Measurements from ENCODE around the gene YARS1.

Gene YARS1

DNA sequence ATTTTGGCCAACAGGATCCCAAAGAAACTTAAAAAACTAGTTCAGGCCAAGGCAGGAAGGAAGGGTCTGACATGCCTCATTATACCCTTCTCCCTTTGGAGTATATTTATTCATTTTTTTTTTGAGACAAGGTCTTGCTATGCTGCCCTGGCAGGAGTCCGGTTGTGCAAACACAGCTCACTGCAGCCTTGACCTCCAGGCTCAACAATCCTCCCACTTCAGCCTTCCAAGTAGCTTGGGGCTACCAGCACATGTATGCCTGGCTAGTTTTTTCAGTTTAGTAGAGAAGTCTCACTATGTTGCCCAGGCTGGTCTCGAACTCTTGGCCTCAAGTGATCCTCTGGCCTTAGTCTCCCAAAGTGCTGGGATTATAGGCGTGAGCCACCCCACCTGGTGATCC is 5.2 kb downstream of the YARS1 start:
- TF ChIP-seq ZFP3 (CRISPR knock-in tag; IDR thresholded peaks at IDR 0.05) (no peak), ZNF8 (CRISPR knock-in tag; IDR thresholded peaks at IDR 0.05) (no peak), TOX (CRISPR knock-in tag; IDR thresholded peaks at IDR 0.05; ENCODE audit: borderline replicate concordance) (no peak), OSR1 (CRISPR knock-in tag; IDR thresholded peaks at IDR 0.05) (no peak), SNAI2 (CRISPR knock-in tag; IDR thresholded peaks at IDR 0.05) (no peak), ZNF565 (CRISPR knock-in tag; conservative IDR thresholded peaks at IDR 0.05; ENCODE audit: low read depth) (no peak), ZNF70 (CRISPR knock-in tag; IDR thresholded peaks at IDR 0.05) (no peak), RARB (CRISPR knock-in tag; IDR thresholded peaks at IDR 0.05) (no peak), CSDC2 (CRISPR knock-in tag; IDR thresholded peaks at IDR 0.05) (no peak), ZC3H10 (CRISPR knock-in tag; IDR thresholded peaks at IDR 0.05) (no peak)
- TF ChIP-seq, protein P1, sequence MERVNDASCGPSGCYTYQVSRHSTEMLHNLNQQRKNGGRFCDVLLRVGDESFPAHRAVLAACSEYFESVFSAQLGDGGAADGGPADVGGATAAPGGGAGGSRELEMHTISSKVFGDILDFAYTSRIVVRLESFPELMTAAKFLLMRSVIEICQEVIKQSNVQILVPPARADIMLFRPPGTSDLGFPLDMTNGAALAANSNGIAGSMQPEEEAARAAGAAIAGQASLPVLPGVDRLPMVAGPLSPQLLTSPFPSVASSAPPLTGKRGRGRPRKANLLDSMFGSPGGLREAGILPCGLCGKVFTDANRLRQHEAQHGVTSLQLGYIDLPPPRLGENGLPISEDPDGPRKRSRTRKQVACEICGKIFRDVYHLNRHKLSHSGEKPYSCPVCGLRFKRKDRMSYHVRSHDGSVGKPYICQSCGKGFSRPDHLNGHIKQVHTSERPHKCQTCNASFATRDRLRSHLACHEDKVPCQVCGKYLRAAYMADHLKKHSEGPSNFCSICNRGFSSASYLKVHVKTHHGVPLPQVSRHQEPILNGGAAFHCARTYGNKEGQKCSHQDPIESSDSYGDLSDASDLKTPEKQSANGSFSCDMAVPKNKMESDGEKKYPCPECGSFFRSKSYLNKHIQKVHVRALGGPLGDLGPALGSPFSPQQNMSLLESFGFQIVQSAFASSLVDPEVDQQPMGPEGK (CRISPR knock-in tag; IDR thresholded peaks at IDR 0.05; ENCODE audit: borderline replicate concordance) = no peak
- ATAC-seq = no peak

GRCh38 chr1:32811265-32811664 is 5.9 kb downstream of the YARS1 start:
- no peak for TF ChIP-seq OSR1 (CRISPR knock-in tag; IDR thresholded peaks at IDR 0.05)
- no peak for TF ChIP-seq RARB (CRISPR knock-in tag; IDR thresholded peaks at IDR 0.05)
- no peak for TF ChIP-seq TOX (CRISPR knock-in tag; IDR thresholded peaks at IDR 0.05; ENCODE audit: borderline replicate concordance)
- no peak for TF ChIP-seq SNAI2 (CRISPR knock-in tag; IDR thresholded peaks at IDR 0.05)
- TF ChIP-seq ZNF565 (CRISPR knock-in tag; conservative IDR thresholded peaks at IDR 0.05; ENCODE audit: low read depth) = no peak
- TF ChIP-seq, protein P1 (CRISPR knock-in tag; IDR thresholded peaks at IDR 0.05; ENCODE audit: borderline replicate concordance) = no peak
- no peak for TF ChIP-seq ZFP3 (CRISPR knock-in tag; IDR thresholded peaks at IDR 0.05)
- TF ChIP-seq ZNF8 (CRISPR knock-in tag; IDR thresholded peaks at IDR 0.05) = no peak
- no peak for TF ChIP-seq ARNTL (CRISPR knock-in tag; IDR thresholded peaks at IDR 0.05; ENCODE audit: borderline replicate concordance, low read depth)
- no peak for TF ChIP-seq CSDC2 (CRISPR knock-in tag; IDR thresholded peaks at IDR 0.05)
- no peak for TF ChIP-seq ZC3H10 (CRISPR knock-in tag; IDR thresholded peaks at IDR 0.05)
- TF ChIP-seq TCF4 (CRISPR knock-in tag; IDR thresholded peaks at IDR 0.05; ENCODE audit: borderline replicate concordance) = no peak
- TF ChIP-seq, protein P2, sequence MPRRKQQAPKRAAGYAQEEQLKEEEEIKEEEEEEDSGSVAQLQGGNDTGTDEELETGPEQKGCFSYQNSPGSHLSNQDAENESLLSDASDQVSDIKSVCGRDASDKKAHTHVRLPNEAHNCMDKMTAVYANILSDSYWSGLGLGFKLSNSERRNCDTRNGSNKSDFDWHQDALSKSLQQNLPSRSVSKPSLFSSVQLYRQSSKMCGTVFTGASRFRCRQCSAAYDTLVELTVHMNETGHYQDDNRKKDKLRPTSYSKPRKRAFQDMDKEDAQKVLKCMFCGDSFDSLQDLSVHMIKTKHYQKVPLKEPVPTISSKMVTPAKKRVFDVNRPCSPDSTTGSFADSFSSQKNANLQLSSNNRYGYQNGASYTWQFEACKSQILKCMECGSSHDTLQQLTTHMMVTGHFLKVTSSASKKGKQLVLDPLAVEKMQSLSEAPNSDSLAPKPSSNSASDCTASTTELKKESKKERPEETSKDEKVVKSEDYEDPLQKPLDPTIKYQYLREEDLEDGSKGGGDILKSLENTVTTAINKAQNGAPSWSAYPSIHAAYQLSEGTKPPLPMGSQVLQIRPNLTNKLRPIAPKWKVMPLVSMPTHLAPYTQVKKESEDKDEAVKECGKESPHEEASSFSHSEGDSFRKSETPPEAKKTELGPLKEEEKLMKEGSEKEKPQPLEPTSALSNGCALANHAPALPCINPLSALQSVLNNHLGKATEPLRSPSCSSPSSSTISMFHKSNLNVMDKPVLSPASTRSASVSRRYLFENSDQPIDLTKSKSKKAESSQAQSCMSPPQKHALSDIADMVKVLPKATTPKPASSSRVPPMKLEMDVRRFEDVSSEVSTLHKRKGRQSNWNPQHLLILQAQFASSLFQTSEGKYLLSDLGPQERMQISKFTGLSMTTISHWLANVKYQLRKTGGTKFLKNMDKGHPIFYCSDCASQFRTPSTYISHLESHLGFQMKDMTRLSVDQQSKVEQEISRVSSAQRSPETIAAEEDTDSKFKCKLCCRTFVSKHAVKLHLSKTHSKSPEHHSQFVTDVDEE (CRISPR knock-in tag; IDR thresholded peaks at IDR 0.05) = no peak
- TF ChIP-seq POU6F1 (CRISPR knock-in tag; IDR thresholded peaks at IDR 0.05; ENCODE audit: borderline replicate concordance, low read depth) = no peak
- no peak for TF ChIP-seq ESRRG (CRISPR knock-in tag; IDR thresholded peaks at IDR 0.05)
- no peak for TF ChIP-seq CREB5 (CRISPR knock-in tag; IDR thresholded peaks at IDR 0.05; ENCODE audit: low read depth)
- no peak for TF ChIP-seq ZNF70 (CRISPR knock-in tag; IDR thresholded peaks at IDR 0.05)
- TF ChIP-seq GLIS3 (CRISPR knock-in tag; IDR thresholded peaks at IDR 0.05) = no peak
- TF ChIP-seq, protein P3, sequence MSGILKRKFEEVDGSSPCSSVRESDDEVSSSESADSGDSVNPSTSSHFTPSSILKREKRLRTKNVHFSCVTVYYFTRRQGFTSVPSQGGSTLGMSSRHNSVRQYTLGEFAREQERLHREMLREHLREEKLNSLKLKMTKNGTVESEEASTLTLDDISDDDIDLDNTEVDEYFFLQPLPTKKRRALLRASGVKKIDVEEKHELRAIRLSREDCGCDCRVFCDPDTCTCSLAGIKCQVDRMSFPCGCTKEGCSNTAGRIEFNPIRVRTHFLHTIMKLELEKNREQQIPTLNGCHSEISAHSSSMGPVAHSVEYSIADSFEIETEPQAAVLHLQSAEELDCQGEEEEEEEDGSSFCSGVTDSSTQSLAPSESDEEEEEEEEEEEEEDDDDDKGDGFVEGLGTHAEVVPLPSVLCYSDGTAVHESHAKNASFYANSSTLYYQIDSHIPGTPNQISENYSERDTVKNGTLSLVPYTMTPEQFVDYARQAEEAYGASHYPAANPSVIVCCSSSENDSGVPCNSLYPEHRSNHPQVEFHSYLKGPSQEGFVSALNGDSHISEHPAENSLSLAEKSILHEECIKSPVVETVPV (CRISPR knock-in tag; IDR thresholded peaks at IDR 0.05) = no peak
- ATAC-seq = no peak

All from SK-N-SH treated with all-trans-retinoic acid at 6 μM for 48 hours (cell line).